KMS-11 (cell line): ENCODE measurements around the gene CTDSPL2.

Experiments
- H2AFZ ChIP-seq: fragments of 200-600 bp; sonication (generic); 2 replicates; pipeline ENCODE4 v1.6.1; 2016; ENCODE audit warnings: antibody characterized with exemption, mixed run types, low read depth
- H3K27ac ChIP-seq: fragments of 200-600 bp; sonication (generic); 2 replicates; pipeline ENCODE4 v1.6.1; 2016; ENCODE audit warnings: mild to moderate bottlenecking, mixed run types
- H3K27me3 ChIP-seq: fragments of 200-600 bp; sonication (generic); 2 replicates; pipeline ENCODE4 v1.6.1; 2017; ENCODE audit warnings: mild to moderate bottlenecking, low read depth, mixed run types, moderate library complexity; ENCODE audit not compliant: insufficient read depth
- H3K36me3 ChIP-seq: fragments of 200-600 bp; sonication (generic); 2 replicates; pipeline ENCODE4 v1.6.1; 2017; ENCODE audit warnings: mild to moderate bottlenecking, mixed run types; ENCODE audit not compliant: insufficient read depth
- H3K4me1 ChIP-seq: fragments of 200-600 bp; sonication (generic); 2 replicates; pipeline ENCODE4 v1.6.1; 2016; ENCODE audit warnings: mild to moderate bottlenecking, low read depth, mixed run types; ENCODE audit not compliant: poor library complexity, severe bottlenecking
- H3K4me2 ChIP-seq: fragments of 200-600 bp; sonication (generic); 2 replicates; pipeline ENCODE4 v1.7.0; 2016; ENCODE audit warnings: mild to moderate bottlenecking, mixed run types
- H3K4me3 ChIP-seq: fragments of 200-600 bp; sonication (generic); IDR thresholded peaks from 2 replicates; pipeline ENCODE4 v1.6.1; 2017; ENCODE audit warnings: low read depth, low read length, mixed read lengths; ENCODE audit not compliant: insufficient read depth
- H3K79me2 ChIP-seq: fragments of 200-600 bp; sonication (generic); 2 replicates; pipeline ENCODE4 v1.6.1; 2016; ENCODE audit warnings: low read depth, mixed run types; ENCODE audit not compliant: insufficient read depth
- H3K9ac ChIP-seq: fragments of 200-600 bp; sonication (generic); 2 replicates; pipeline ENCODE4 v1.6.1; 2016; ENCODE audit warnings: mild to moderate bottlenecking, mixed run types
- H4K20me1 ChIP-seq: fragments of 200-600 bp; sonication (generic); 2 replicates; pipeline ENCODE4 v1.6.1; 2016; ENCODE audit warnings: mild to moderate bottlenecking, mixed run types; ENCODE audit not compliant: insufficient read depth
- TF ChIP-seq, protein P1 (sequence below): fragments of 200-600 bp; sonication (generic); conservative IDR thresholded peaks from 2 replicates; pipeline ENCODE4 v1.6.1; 2017; ENCODE audit warnings: low read depth, mild to moderate bottlenecking, antibody characterized with exemption, low read length, moderate library complexity, mixed read lengths

The CTDSPL2 gene

DNA sequence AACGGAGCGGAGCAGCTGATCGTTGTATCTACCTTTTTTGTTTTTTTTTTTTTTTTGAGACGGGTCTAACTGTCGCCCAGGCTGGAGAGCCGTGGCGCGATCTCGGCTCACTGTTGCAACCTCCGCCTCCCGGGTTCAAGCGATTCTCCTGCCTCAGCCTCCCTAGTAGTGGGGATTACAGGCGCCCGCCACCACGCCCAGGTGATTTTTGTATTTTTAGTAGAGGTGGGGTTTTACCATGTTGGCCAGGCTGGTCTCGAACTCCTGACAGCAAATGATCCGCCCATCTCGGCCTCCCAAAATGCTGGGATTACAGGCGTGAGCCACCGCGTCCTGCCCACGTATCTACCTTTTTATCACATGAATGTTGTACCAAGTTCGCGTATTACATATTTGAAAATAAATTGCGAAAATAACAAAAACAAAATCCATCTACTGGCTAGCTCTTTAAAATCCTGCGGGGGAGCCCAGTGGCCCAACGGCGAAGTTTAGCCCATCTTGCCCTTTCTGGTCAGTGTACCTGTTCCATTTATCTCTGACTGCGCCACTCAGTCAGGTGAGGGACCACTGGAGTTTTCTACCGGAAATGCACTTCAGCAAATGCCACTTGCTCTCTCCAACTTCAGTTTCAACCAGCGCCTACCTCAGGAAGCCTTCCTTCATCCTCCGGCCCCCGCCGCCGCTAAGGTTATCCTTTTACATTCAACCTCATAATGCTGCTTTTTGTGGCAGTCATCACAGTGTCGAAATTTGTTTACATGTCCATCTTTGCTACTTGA is 108.3 kb downstream of the CTDSPL2 start:
- no peak overlapping the region for H3K4me3 ChIP-seq
- H3K27ac ChIP-seq, result peak overlapping the region; percentile 58
- peak overlapping the region; percentile 89 for H2AFZ ChIP-seq
- 0 out of 2 replicates have a peak, but pooled peaks cover 3% of the 10 kb centered on the region for H4K20me1 ChIP-seq
- peaks cover 3% of the 10 kb centered on the region; the same call in 1 of the 2 replicates for H3K36me3 ChIP-seq
- no peaks in the 10 kb centered on the region for H3K27me3 ChIP-seq
- peak overlapping the region; percentile 67 for H3K9ac ChIP-seq
- H3K79me2 ChIP-seq, result peaks cover 36% of the 10 kb centered on the region
- H3K4me1 ChIP-seq, result peaks cover 24% of the 10 kb centered on the region
- TF ChIP-seq, protein P1, sequence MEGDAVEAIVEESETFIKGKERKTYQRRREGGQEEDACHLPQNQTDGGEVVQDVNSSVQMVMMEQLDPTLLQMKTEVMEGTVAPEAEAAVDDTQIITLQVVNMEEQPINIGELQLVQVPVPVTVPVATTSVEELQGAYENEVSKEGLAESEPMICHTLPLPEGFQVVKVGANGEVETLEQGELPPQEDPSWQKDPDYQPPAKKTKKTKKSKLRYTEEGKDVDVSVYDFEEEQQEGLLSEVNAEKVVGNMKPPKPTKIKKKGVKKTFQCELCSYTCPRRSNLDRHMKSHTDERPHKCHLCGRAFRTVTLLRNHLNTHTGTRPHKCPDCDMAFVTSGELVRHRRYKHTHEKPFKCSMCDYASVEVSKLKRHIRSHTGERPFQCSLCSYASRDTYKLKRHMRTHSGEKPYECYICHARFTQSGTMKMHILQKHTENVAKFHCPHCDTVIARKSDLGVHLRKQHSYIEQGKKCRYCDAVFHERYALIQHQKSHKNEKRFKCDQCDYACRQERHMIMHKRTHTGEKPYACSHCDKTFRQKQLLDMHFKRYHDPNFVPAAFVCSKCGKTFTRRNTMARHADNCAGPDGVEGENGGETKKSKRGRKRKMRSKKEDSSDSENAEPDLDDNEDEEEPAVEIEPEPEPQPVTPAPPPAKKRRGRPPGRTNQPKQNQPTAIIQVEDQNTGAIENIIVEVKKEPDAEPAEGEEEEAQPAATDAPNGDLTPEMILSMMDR, result no peak
- peak overlapping the region; percentile 55 for H3K4me2 ChIP-seq

DNA sequence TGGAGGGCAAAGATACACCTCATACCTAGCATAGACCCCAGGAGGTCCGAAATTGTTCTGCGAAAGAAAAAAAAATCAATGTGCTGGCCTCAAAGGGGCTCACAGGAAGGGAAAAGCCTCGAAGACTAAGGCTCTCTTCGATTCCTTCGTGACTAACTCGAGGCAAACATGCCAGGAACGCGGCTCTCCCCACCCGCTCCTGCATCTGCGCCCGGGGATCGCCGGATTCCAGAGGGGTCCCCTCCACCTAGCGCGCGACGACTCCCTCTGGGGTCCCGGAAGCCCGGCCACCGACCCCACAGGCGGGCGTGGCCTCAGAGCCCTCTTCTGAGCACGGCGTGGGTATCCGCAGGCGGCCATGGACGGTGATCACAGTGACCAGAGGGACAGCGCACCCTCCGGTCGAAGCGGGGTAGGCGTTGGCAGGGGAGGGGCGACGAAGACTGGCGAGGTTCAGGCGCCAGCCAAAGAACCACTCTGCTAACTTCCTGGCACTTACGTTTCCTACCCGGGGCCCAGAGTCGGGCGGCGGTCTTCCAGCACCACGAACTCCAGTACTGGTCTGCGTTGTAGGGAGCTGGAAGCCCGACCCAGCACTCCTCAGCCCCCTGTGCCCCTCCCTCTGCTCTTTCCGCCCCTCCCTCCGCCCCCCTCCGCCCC is 109.0 kb downstream of the CTDSPL2 start:
- peaks cover 43% of the 10 kb centered on the region for H3K79me2 ChIP-seq
- H3K4me3 ChIP-seq, result no peak overlapping the region
- no peaks in the 10 kb centered on the region for H3K27me3 ChIP-seq
- peaks cover 3% of the 10 kb centered on the region; the same call in 1 of the 2 replicates for H3K36me3 ChIP-seq
- H4K20me1 ChIP-seq, result 0 out of 2 replicates have a peak, but pooled peaks cover 3% of the 10 kb centered on the region
- peak overlapping the region; percentile 55 for H3K4me2 ChIP-seq
- H3K27ac ChIP-seq, result peak overlapping the region; percentile 58
- H3K9ac ChIP-seq, result peak overlapping the region; percentile 67
- TF ChIP-seq, protein P1, result no peak; the same call in 1 of the 2 replicates
- peaks cover 31% of the 10 kb centered on the region for H3K4me1 ChIP-seq
- peak overlapping the region; percentile 89 for H2AFZ ChIP-seq

- H4K20me1 ChIP-seq, result 0 out of 2 replicates have a peak, but pooled peaks cover 3% of the 10 kb centered on the region
- peak within 1 kb of the TSS; percentile 97 for H3K9ac ChIP-seq
- peaks cover 3% of the 10 kb centered on the region; the same call in 1 of the 2 replicates for H3K36me3 ChIP-seq
- H3K79me2 ChIP-seq, result peaks cover 50% of the 10 kb centered on the region
- peak within 1 kb of the TSS; percentile 32 for H3K4me3 ChIP-seq
- TF ChIP-seq, protein P1, result no peak
- H3K4me2 ChIP-seq, result peak within 1 kb of the TSS; percentile 71
- H3K4me1 ChIP-seq, result peaks cover 38% of the 10 kb centered on the region
- peak within 1 kb of the TSS; percentile 89 for H2AFZ ChIP-seq
- peak within 1 kb of the TSS; percentile 95 for H3K27ac ChIP-seq
- no peaks in the 10 kb centered on the region for H3K27me3 ChIP-seq
These were observed 109.7 kb downstream of the CTDSPL2 start, which contains the start of gene EIF3J for GRCh38 chr15:44536962-44537734. TSS of gene EIF3J (plus strand) at chr15:44537147. CDS start at chr15:44537195, 48 bp downstream.

DNA sequence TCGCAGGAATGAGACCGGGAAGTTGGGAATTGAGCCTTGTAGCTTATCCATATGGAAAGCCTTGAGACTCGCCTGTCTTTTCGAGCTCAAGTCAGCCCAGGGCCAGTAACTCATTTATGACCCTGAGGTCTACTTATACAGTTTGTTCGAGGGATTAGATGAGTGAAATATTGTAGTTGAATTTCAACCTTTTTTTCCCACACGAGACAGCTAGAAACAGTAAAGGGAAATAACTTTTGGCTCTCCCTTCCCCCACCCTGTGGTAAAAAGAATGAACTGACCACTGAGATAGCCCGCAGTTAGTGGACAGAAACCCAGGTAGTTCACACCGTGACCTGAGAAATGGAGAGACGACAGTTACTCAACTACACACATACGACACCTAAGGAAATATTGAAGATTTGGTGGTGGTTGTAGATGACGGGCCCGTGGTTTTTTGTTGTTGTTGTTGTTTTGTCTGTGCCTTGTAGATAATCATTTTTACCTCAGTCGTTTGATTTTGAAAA is 110.4 kb downstream of the CTDSPL2 start:
- H3K4me3 ChIP-seq, result peak overlapping the region; percentile 32
- TF ChIP-seq, protein P1, result no peak
- 0 out of 2 replicates have a peak, but pooled peaks cover 3% of the 10 kb centered on the region for H4K20me1 ChIP-seq
- no peaks in the 10 kb centered on the region for H3K27me3 ChIP-seq
- peaks cover 44% of the 10 kb centered on the region for H3K4me1 ChIP-seq
- H3K27ac ChIP-seq, result peak overlapping the region; percentile 95
- peak overlapping the region; percentile 97 for H3K9ac ChIP-seq
- peak overlapping the region; percentile 71 for H3K4me2 ChIP-seq
- peaks cover 3% of the 10 kb centered on the region; the same call in 1 of the 2 replicates for H3K36me3 ChIP-seq
- 0 out of 2 replicates have a peak overlapping the region, but pooled peaks have one; percentile 64 for H2AFZ ChIP-seq
- H3K79me2 ChIP-seq, result peaks cover 57% of the 10 kb centered on the region
